ENCODE measurements around the gene WDR6. TPM values are rescaled to one million over a fixed set of nuclear protein-coding genes. Genes with fewer than 3 reads are reported as not detected.
A peak's percentile ranks its signal among the peaks of the same experiment; 100 is the strongest.

The WDR6 gene
- total RNA-seq, 2 donors from 2014 or later, result 51.2 to 71.1 TPM

DNA sequence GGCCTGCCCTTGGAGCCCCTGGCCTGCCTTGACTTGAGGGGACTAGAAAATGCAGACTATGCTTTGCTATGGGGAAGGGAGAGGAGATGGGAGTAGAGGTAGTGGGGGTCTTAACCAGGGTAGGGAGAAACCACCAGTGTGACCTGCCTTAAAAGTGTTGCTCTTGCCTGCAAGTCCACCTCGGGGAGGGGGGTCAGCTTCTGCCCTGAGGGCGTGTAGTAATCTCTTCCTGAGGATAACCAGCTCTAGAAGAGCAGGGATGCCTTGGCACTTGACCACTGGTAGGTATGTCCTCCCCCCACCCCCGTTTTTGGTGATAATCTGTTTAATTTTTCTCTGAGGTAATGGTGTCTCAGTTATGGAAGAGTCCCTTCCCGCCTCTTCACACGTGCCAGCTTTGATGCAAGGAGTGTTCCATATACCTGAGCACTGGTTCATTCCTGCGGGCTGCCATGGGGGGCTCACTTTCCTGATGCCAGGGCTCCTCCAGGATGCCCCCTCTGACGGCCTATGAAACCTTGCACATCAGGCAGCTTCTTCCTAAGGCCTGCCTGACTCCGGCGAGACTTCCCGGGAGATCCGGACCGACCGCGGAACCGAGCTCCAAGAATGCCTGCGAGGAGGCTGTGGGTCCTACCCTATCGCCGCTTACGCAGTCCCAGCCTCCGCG, 17.9 kb upstream of the WDR6 start:
- H3K27me3 ChIP-seq, result no peaks in the 10 kb centered on the region
- peaks cover 0 to 25% of the 10 kb centered on the region in 2 donors for H3K4me1 ChIP-seq
- H3K27ac ChIP-seq, result peak overlapping the region; percentile 84 to 93
- no peak for DNase-seq (ENCODE audit: low spot score)
- peaks cover 20% of the 10 kb centered on the region for H3K36me3 ChIP-seq
- H3K4me3 ChIP-seq, result peak overlapping the region; percentile 64 to 90
- TF ChIP-seq, protein P1, sequence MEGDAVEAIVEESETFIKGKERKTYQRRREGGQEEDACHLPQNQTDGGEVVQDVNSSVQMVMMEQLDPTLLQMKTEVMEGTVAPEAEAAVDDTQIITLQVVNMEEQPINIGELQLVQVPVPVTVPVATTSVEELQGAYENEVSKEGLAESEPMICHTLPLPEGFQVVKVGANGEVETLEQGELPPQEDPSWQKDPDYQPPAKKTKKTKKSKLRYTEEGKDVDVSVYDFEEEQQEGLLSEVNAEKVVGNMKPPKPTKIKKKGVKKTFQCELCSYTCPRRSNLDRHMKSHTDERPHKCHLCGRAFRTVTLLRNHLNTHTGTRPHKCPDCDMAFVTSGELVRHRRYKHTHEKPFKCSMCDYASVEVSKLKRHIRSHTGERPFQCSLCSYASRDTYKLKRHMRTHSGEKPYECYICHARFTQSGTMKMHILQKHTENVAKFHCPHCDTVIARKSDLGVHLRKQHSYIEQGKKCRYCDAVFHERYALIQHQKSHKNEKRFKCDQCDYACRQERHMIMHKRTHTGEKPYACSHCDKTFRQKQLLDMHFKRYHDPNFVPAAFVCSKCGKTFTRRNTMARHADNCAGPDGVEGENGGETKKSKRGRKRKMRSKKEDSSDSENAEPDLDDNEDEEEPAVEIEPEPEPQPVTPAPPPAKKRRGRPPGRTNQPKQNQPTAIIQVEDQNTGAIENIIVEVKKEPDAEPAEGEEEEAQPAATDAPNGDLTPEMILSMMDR (IDR thresholded peaks at IDR 0.05), result no peak
- H3K9me3 ChIP-seq, result no peaks in the 10 kb centered on the region

DNA sequence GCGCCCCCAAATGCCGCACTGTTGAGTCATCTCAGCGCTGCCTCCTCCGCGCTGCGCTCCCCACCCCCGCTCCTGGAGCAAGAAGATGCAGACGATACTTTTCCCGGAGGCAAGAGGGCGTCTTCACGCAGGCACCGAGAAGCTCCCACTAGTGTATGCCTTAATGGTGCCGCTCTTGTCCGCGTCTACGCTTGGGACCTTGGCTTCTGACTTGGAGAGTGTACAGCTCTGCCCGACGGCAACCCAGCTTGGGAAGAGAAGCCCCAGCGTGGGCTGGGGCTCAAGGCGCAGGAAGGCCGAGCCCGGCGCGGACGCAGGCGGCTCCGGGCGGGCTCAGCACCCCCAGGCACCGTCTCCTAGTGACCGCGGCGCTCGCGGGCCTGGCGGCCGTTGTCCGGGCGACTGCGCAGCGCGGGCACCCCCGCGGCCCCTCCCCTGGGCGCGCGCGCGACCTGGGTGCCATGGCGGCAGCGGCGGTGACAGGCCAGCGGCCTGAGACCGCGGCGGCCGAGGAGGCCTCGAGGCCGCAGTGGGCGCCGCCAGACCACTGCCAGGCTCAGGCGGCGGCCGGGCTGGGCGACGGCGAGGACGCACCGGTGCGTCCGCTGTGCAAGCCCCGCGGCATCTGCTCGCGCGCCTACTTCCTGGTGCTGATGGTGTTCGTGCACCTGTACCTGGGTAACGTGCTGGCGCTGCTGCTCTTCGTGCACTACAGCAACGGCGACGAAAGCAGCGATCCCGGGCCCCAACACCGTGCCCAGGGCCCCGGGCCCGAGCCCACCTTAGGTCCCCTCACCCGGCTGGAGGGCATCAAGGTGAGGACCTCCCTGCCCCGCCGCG, 17.2 kb upstream of the WDR6 start, which contains the start of gene P4HTM:
TSS of gene P4HTM (plus strand) at position 446 of the 840 bp plus-strand sequence. CDS start at position 462, 16 bp downstream.
- Histone ChIP-seq H3K4me1 (peaks cover 0 to 25% of the 10 kb centered on the region in 2 donors), H3K27ac (peak within 1 kb of the TSS; percentile 84 to 93), H3K9me3 (no peaks in the 10 kb centered on the region), H3K27me3 (no peaks in the 10 kb centered on the region), H3K4me3 (peak within 1 kb of the TSS; percentile 64 to 90), H3K36me3 (peaks cover 17% of the 10 kb centered on the region)
- TF ChIP-seq, protein P1 (IDR thresholded peaks at IDR 0.05), result peak in 1 of 2 donors; percentile 59
- DNase-seq (ENCODE audit: low spot score), result peak; percentile 97

DNA sequence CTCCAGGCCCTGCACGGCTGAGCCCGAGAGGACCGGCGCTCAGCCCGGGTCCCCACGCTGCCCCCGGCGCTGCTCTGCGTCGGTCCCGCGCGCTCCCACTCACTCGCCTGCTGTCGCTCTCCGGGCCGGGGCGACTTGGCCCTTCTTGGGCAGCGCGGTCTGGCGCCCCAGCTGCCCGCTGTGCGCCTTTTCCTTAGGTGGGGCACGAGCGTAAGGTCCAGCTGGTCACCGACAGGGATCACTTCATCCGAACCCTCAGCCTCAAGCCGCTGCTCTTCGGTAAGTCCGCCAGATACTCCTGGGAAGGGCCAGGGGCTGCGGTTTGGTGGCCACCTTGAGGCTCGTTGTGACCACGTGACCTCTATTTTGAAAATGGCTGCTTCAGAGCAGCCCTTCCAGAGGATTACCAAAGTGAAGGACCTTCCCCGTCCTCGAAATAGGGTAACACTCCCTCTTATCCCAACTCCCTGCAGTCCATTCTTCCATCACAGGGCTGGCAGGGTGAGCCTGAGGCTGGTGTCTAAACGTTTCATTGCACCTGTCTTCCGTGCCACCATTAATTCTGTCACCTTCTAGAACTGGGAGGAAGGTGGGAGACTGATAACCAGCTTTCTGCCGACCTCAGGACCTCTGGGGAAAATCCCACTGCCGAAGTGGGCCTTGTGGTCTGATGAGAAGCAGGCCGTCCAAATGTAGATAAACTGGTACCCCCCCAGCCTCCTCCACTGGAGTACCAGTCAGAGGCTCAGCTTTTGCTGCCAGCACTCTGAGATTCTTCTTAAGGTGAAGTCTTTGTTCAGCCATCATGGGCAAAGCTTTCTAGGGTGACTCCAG, 16.3 kb upstream of the WDR6 start:
- TF ChIP-seq, protein P1 (IDR thresholded peaks at IDR 0.05), result peak in 1 of 2 donors; percentile 9
- Histone ChIP-seq H3K36me3 (peaks cover 14% of the 10 kb centered on the region), H3K9me3 (no peaks in the 10 kb centered on the region), H3K4me3 (peak overlapping the region; percentile 64 to 90), H3K27ac (peak overlapping the region; percentile 84 to 93), H3K4me1 (peaks cover 0 to 25% of the 10 kb centered on the region in 2 donors), H3K27me3 (no peaks in the 10 kb centered on the region)
- DNase-seq (ENCODE audit: low spot score), result no peak

DNA sequence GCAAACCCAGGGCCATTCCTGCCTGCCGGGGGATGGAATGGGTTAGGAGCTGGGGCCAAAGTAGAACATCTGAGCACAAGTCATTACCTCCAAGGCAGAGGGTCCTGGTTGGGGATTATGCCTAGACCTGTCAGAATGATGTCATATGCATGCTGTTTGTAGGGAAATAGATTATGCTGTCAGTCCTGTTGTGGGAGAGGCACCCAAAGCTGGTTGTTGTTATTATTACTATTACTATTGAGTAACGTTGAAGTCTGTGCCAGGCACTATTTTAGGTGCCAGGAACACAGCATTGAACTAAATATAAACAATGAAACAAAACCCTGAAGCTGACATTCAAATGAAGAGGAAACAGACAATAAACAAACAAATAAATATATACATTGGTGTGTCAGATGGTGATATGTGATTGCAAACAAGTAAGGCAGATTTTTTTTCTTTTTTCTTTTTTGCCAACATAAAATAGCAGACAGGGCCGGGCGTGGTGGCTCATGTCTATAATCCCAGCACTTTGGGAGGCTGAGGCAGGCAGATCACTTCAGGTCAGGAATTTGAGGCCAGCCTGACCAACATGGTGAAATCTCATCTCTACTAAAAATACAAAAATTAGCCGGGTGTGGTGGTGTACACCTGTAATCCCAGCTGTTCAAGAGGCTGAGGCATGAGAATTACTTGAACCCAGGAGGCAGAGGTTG, 15.2 kb upstream of the WDR6 start:
- TF ChIP-seq, protein P1 (IDR thresholded peaks at IDR 0.05), result no peak

DNA sequence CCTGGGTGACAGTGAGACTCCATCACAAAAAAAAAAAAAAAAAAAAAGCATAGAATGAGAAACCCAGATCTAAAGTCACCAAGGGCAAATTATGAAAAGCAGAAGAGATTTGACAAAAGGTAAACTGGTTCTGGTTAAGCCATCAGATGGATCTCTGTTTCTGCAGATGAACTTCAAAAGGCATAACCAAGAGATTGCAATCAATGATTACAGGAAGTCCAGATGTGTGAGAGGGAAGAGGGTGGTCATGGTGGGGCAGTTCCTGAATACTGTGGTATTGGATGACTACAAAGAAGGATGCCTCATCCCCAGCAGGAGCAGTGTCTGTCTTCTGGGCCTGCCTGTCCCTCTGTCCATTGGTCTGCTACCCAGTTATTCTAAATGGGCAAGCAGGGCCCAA, 13.4 kb upstream of the WDR6 start:
- Histone ChIP-seq H3K27me3 (no peaks in the 10 kb centered on the region), H3K9me3 (no peaks in the 10 kb centered on the region), H3K4me3 (no peak overlapping the region), H3K4me1 (peaks cover 0 to 31% of the 10 kb centered on the region in 2 donors), H3K36me3 (peaks cover 17% of the 10 kb centered on the region), H3K27ac (no peak overlapping the region)
- TF ChIP-seq, protein P1 (IDR thresholded peaks at IDR 0.05), result no peak
- DNase-seq (ENCODE audit: low spot score), result no peak

More for the DNA sequence above, 15.2 kb upstream of the WDR6 start:
- Histone ChIP-seq H3K4me3 (no peak overlapping the region), H3K27ac (no peak overlapping the region), H3K36me3 (peaks cover 15% of the 10 kb centered on the region), H3K27me3 (no peaks in the 10 kb centered on the region), H3K9me3 (no peaks in the 10 kb centered on the region), H3K4me1 (peaks cover 0 to 25% of the 10 kb centered on the region in 2 donors)
- no peak for DNase-seq (ENCODE audit: low spot score)
